NOMO-1 treated with dmso at 0.1 percent for 144 hours (cell line): ENCODE measurements around the gene OSBPL1A.

Experiments used
- DNase-seq: peaks from one replicate; lab custom pipeline; 2025; ENCODE audit not compliant: unreplicated experiment; lab: John Stamatoyannopoulos, UW

The OSBPL1A gene

DNA sequence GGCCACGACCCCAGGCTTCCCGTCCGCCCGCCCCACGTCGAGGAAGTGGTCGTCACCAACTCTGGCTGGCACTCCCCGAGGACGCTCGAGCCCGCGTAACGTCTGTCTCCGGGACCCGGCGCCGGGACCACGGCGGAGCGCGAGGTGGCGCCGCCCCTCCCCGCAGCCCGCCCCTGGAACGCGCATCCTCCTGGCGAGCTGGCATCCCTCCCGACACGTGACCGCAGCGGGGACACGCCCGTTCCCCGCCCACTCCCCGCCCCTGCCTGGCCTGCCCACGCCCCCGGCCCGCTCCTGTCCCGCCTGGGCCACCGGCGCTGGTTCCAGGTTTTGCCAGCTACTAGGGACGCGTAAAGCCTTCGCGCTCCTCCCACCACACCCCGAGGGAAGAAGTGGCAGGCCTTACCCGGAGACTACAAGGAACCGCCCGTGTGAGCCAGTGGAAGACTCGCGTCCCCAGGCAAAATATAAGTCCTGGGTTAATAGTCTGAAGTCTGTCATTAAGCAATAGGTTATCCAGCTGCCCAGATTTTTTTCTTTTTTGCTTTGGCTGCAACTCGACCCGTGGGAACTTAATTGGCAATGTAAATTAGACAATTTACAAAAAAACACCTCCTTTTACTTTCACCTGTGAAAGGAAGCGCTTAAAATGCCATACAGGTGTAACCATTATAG lies at the start of gene OSBPL1A:
OSBPL1A (minus strand) TSS at position 131 of the 675 bp plus-strand sequence. CDS start 20,291 bp downstream, outside the sequence.
- peak; percentile 92 for DNase-seq

DNA sequence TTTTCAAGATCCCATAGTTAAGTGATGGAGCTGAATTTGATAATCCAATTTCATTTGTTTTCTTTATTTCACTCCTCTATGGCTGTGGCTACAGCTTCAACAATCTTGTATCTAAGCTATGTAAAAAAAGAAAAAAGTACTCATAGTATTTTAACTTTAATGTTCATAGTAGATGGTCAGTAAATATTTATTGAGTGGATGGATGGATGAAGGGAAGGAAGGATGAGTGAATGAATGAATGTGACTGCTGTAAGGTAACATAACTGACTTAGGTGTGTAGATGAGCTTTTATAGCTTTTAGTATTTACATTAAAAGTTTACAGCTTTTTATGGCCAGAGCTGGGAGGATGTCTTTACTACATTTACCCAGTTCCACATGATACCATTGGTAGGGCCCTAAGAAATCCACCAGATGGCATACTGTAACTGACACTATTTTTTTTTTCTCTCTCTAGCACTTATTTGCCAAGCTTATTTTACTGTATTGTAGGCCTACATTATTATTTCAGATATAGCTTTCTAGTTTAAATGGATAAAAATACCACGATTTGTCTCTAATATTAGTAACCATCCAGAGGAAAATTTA lies 49.4 kb upstream of the OSBPL1A start:
- no peak for DNase-seq

DNA sequence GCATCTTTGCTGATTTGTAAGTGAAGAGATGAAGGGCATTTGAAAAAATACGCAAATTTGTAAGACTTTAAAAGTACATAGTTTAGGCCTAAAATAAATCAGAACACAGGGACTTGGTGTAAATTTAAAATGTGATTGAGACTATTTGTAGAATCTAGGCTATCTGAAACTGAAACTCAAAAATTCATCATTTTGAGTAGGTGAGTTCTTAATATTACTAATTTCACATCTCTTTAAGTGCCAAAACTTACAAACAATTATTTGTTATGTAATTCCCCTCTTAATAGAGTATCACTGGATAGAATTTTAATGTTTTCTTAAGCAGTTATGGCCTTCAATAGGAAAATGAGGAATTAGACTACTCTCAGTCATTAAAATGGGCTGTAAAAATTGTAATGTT lies 48.8 kb upstream of the OSBPL1A start:
- no peak for DNase-seq

- peak; percentile 51 for DNase-seq
Observed at GRCh38 chr18:24443870-24444269, 46.2 kb upstream of the OSBPL1A start.

DNA sequence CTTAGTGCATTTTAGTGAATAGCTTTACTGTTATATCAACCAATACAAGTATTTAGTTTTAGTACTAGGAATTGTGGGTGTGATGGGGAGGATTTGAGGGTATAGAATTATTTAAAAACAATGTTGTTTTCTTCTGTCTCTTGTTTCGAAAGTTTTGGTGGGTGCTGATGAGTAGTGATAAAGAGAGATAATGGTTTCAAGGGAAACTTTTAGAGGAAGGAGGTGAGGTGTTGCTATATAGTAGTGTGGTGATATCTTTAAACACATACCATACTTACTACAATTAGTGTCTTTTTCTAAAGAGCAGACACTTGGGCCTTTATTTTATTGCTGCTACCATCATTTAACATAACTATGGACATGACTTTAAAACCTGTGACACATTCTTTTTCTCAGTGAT lies 39.3 kb upstream of the OSBPL1A start:
- DNase-seq, result no peak

DNA sequence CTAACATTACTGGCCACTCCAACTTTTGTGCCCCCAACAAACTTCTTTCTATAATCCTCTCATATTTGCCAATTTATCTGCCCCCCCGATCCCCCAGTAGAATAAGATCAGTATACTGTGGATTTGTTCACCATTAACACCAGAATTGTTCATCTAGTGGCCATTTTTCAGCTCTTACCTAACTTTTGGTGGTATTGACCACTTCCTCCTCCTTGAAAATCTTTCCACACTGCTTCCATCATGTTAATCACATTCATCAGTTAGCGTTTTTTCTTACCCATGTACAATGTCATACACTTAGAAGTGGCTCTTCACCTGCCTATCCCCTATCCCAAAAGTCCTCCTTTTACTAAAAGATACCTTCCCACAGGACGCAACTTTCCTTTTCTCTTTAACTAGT lies 35.0 kb upstream of the OSBPL1A start:
- DNase-seq, result no peak

DNA sequence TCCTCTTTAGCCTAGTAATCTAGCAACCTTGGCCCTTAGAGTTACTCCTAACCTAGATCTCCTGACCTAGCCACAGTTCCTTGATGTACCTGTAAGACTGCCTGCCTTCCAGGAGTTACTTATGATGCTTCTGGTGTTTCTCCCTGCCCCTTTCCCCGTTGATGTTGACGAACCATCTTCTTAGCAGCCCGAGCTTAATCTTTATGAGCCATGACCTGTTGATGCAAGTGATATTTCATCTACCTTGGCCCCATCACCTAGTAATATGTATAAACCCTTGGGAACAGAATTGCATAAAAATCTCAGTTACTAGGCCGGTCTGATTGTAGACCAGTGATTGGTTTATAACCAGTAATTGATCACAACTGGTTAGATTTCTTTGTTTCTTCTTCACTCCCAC lies 31.6 kb upstream of the OSBPL1A start:
- DNase-seq, result no peak

DNA sequence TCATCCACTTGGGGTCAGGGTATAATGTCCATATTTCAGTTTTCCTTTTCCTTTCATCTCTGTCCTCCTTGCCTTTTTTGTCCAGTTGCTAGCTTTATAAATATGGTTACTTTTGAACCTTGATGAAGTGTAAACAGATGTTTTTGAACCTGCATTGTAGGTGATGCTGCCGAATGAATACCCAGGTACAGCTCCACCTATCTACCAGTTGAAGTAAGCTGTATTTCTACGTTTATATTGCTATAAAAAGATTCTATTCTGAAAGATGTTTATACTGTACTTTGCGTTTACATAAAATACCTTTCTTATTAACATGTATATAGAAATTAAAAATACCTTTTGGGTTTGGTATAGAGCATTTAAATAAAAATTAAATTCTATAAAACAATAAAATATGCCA lies 31.1 kb upstream of the OSBPL1A start:
- DNase-seq, result no peak

DNA sequence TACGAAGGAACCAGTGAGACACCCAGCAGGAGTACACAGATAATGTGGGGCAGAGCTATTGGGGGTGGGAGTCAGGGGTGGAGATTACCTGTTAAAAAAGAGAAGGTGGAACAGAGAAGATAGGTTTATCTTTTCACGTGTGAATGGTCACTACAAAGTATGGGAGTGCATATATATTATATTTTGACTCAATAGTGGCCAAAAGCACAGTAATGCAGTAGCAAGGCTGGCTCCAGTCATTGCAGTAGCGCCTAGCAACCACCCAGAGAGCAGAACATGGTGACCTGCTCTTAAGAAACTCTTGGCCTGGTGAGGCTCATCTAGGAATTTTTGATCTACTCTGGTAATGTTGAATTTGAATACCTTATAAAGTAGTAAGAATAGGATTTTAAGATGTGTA lies 29.9 kb upstream of the OSBPL1A start:
- no peak for DNase-seq

- peak; percentile 77 for DNase-seq
Observed at GRCh38 chr18:24426398-24427294, 29.0 kb upstream of the OSBPL1A start, which contains the start of gene IMPACT. TSS of gene IMPACT (plus strand) at chr18:24426670. CDS start at chr18:24426757, 87 bp downstream.

DNA sequence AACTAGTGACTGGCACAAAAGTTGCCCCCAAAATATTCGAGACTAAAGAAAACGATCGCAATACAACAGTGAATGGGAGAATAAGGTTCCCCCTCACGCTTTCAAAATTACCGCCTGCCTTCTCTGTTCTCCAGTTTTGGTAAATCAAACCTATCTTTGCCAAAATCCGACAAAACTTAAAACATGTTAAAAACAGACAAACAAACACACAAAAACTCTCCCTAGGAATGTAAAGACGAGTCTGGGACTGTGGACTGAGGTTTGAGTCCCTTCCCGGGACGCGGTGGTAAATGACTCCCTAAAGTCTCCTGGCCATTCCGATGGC lies 28.4 kb upstream of the OSBPL1A start:
- DNase-seq, result no peak

DNA sequence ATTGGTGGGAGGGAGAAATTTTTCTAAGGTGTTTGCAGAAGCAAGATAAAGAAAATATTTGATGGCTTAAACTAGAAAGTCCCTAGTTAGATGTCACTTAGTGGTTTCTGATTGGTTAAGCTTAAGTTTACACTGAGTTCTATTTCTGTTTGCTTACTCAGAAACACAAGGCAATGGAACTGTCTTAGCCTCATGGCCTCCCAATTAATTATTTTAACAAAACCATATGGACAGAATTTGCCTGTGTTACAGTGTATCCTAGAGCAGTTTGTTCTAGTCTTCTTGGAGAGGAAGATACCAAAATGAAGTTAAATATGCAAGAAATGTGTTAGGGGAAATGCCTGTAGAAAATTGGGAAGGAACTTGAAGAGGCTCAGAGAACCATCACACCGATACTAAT lies 24.2 kb upstream of the OSBPL1A start:
- DNase-seq, result no peak

DNA sequence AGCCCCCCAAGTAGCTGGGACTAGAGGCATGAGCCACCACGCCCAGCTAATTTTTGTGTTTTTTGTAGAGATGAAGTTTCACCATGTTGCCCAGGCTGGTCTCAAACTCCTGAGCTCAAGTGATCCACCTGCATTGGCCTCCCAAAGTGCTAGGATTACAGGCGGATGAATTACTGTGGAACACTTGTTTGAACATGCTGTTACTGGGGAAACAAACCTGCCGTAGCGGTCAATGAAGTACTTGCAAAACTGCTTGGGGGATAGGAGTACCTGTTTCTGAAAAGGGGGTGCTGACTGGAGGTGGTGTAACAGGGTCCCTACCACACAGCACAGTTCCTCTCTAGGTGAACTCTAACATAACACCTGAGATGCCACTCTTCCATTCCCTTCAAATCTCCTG lies 22.9 kb upstream of the OSBPL1A start:
- DNase-seq, result no peak

- DNase-seq, result no peak
Observed at GRCh38 chr18:24417480-24417879, 19.9 kb upstream of the OSBPL1A start.

DNA sequence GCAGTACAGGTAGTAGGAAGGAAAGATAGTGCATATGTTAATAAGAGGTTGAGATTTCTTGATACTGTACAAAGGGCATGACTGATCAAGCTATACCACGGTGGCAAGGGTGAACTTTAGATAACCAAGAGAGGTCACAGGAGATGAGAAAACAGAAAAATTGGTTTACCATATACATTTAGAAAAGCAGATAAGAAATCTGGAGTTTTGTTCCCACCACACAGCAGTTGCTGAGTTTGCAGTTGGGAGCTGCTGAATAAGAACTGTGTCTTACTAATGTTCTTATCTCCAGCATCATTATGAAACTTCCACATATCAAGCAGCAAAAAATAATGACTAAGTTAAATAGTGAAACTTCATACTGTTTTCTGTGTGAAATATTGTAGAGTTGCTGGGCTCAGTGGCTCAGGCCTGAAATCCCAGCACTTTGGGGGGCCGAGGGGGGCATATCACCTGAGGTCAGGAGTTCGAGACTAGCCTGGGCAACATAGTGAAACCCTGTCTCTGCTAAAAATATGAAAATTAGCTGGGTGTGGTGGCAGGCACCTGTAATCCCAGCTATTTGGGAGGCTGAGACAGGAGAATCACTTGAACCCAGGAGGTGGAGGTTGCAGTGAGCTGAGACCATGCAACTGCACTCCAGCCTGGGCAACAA lies 16.9 kb upstream of the OSBPL1A start:
- no peak for DNase-seq

- DNase-seq, result no peak
Observed at GRCh38 chr18:24413148-24413547, 15.5 kb upstream of the OSBPL1A start.

DNA sequence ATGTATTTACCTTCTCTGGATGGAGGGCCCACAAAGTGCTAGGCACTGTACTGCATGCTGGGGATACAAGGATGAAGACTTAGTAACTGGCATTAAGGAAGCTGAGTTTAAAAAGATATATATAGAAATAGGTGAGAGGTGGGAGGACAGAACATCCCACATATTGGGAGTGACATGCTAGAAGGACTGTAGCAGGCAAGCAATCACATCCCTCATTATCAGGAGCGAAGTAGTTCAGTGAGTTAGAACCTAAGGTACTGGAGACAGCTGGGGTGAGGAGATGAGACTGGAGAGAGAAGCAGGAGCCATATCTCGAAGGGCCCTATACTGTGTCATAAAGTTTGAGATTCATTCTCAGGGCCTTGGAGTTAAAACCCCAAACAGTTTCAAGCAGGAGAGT lies 10.9 kb upstream of the OSBPL1A start:
- no peak for DNase-seq

DNA sequence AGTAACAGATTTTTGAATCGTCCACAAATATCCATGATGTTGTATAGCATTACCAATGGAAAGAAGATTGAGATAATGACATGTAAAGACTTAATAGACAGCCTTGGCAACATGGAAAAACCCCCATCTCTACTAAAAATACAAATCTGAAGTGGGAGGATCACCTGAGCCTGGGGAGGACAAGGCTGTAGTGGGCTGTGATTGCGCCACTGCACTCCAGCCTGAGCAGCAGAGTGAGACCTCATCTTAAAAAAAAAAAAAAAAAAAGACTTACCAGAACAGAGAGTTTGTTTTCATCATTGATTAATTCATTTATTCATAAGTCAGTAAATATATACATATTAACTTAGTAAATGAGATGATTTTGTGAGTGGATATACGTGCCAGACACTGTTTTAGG lies 7.0 kb upstream of the OSBPL1A start:
- DNase-seq, result no peak

GRCh38 chr18:24403076-24403475 lies 5.5 kb upstream of the OSBPL1A start:
- DNase-seq, result no peak

- DNase-seq, result no peak
Observed at GRCh38 chr18:24402209-24402785, 4.7 kb upstream of the OSBPL1A start.

GRCh38 chr18:24400587-24400986 lies 3.0 kb upstream of the OSBPL1A start:
- no peak for DNase-seq
